GM23338 (cell line): ENCODE data around the gene EIF3F.

Experiments
- CREB1 ChIP-seq: fragments of 250-450 bp; sonication (Bioruptor Pico); IDR thresholded peaks from 2 replicates; pipeline ENCODE4 v1.5.0; 2020; ENCODE audit warnings: low read depth, mild to moderate bottlenecking, moderate library complexity
- CTCF ChIP-seq, 2 experiments: fragments of 200-600 bp in 1 of 2; sonication (generic) in 1 of 2; conservative IDR thresholded peaks; 2 replicates each; pipeline versions ENCODE4 v1.5.1 to v1.6.1; 2016 to 2017; ENCODE audit warnings: antibody characterized with exemption in 2 of 2, low read depth in 2 of 2, mild to moderate bottlenecking in 2 of 2, moderate library complexity in 1 of 2
- ETS1 ChIP-seq: IDR thresholded peaks from 2 replicates; pipeline ENCODE4 v1.6.1; 2016; ENCODE audit warnings: antibody characterized with exemption
- EZH2 ChIP-seq: fragments of 200-600 bp; sonication (generic); IDR thresholded peaks from one replicate; pipeline ENCODE4 v1.8.0; 2017; ENCODE audit warnings: antibody characterized with exemption, mild to moderate bottlenecking, low read depth; ENCODE audit not compliant: unreplicated experiment
- EZH2phosphoT487 ChIP-seq: fragments of 200-600 bp; sonication (generic); IDR thresholded peaks from one replicate; pipeline ENCODE4 v1.8.1; 2018; ENCODE audit warnings: antibody characterized with exemption; ENCODE audit not compliant: unreplicated experiment
- JUNB ChIP-seq: IDR thresholded peaks from one replicate; pipeline ENCODE4 v1.6.1; 2016; ENCODE audit warnings: antibody characterized with exemption; ENCODE audit not compliant: unreplicated experiment
- NANOG ChIP-seq: IDR thresholded peaks from 2 replicates; pipeline ENCODE4 v1.6.1; 2016; ENCODE audit warnings: antibody characterized with exemption, borderline replicate concordance
- POLR2AphosphoS5 ChIP-seq: IDR thresholded peaks from 2 replicates; pipeline ENCODE4 v1.6.1; 2016; ENCODE audit warnings: antibody characterized with exemption, low read depth
- REST ChIP-seq: IDR thresholded peaks from one replicate; pipeline ENCODE4 v1.6.1; 2018; ENCODE audit warnings: antibody characterized with exemption; ENCODE audit not compliant: unreplicated experiment
- ZNF114 ChIP-seq: fragments of 250-450 bp; sonication (Bioruptor Pico); IDR thresholded peaks from 2 replicates; pipeline ENCODE4 v1.5.0; 2020; ENCODE audit warnings: mild to moderate bottlenecking, moderate library complexity
- ZNF331 ChIP-seq: fragments of 250-450 bp; sonication (Bioruptor Pico); IDR thresholded peaks from 2 replicates; pipeline ENCODE4 v1.5.0; 2020; ENCODE audit warnings: low read depth, mild to moderate bottlenecking, moderate library complexity

GRCh38 chr11:8034604-8035190, 47.6 kb downstream of the EIF3F start:
- TF ChIP-seq CTCF (conservative IDR thresholded peaks at IDR 0.05; ENCODE audit: low read depth in 2 of 2) (no peak), EZH2 (no peak), EZH2phosphoT487 (no peak), JUNB (no peak), REST (no peak), POLR2AphosphoS5 (no peak), ETS1 (no peak), ZNF114 (CRISPR knock-in tag) (no peak), CREB1 (CRISPR knock-in tag) (no peak), ZNF331 (CRISPR knock-in tag) (no peak), NANOG (no peak)
